ENCODE measurements around the gene PPP4R1.

PPP4R1 gene

GRCh38 chr18:9536354-9537152, 77.8 kb downstream of the PPP4R1 start:
- ChIA-PET POLR2A (no interaction called here), CTCF (interaction anchor here (1.3 to 1.4 kb wide), 2 partner anchors 14 to 39 kb away, joined by 3 to 5 read pairs; no protein-coding TSS in a partner anchor)
- H3K4me3 ChIP-seq (ENCODE audit: low read depth, low read length), result no peak overlapping the region
- DNase-seq (ENCODE audit: low read depth, low spot score), result no peak
- no peak for TF ChIP-seq CTCF (IDR thresholded peaks at IDR 0.05; ENCODE audit: insufficient read depth, low read length, missing control alignments)

DNA sequence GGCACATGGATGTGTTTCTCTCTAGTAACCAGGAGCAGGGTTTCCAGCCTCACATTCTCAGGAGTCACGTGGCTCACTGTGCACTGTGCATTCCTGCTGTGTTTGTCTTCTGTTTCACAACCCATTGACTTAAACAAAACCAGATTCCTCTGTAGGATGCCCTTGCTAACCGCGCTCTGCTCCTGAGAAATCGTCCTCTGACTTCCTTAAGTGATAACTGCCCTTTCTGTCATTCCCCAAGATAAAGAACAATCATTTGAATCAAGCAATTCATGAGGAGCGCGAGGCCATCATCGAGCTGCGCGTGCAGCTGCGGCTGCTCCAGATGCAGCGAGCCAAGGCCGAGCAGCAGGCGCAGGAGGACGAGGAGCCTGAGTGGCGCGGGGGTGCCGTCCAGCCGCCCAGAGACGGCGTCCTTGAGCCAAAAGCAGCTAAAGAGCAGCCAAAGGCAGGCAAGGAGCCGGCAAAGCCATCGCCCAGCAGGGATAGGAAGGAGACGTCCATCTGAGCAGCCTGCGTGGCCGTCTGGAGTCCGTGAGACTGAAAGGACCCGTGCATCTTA, 78.8 kb downstream of the PPP4R1 start:
- TF ChIP-seq CTCF (IDR thresholded peaks at IDR 0.05; ENCODE audit: insufficient read depth, low read length, missing control alignments), result no peak

GRCh38 chr18:9534844-9535243, 79.5 kb downstream of the PPP4R1 start:
- no peak for DNase-seq (ENCODE audit: low read depth, low spot score)
- no peak for TF ChIP-seq CTCF (IDR thresholded peaks at IDR 0.05; ENCODE audit: insufficient read depth, low read length, missing control alignments)
- CTCF ChIA-PET, result interaction anchor here (1.9 kb wide), 1 partner anchor 18 kb away, joined by 6 read pairs; no protein-coding TSS in a partner anchor
- H3K4me3 ChIP-seq (ENCODE audit: low read depth, low read length), result no peak overlapping the region
- POLR2A ChIA-PET, result no interaction called here

More for the DNA sequence above, 78.8 kb downstream of the PPP4R1 start:
- POLR2A ChIA-PET, result no interaction called here
- H3K4me3 ChIP-seq (ENCODE audit: low read depth, low read length), result peak overlapping the region; percentile 39
- CTCF ChIA-PET, result no interaction called here
- peak; percentile 89 for DNase-seq (ENCODE audit: low read depth, low spot score)

DNA sequence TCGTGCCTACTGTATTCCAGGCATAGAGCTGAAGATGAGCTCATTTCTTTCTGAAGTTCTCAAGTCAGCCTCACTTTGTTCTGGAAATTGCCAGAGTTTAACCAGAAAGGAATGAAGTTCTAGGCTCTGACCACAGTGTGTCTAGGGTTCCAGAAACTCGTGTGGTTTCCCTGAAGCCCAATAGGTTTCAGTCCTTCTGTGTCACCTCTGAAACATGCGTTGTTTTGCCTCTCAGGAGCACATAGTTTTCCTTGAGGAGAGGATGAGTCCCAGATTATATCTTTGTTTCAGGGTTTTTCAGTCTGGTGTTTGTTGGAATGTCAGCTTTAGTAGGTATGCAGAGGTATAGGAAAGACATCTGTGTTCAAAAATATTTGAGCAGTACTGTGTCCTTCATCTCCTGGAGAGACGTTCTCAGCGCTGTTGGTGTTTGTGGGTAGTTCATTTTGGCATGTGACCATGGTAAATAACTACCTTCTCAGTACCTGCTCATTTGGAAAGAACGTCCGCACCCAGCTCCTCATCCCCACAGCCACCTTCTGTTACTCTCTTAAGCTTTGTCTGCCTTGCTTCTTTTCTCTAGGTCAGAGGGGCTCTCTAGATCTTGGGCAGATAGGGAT, 82.5 kb downstream of the PPP4R1 start:
- H3K4me3 ChIP-seq (ENCODE audit: low read depth, low read length), result no peak overlapping the region
- POLR2A ChIA-PET, result interaction anchor here (0.6 to 1.2 kb wide), 2 partner anchors 13 to 382 kb away, joined by 3 read pairs; partner anchors contain the start of gene VAPA
- CTCF ChIA-PET, result interaction anchor here (0.5 to 2.0 kb wide), 5 partner anchors 10 to 803 kb away, joined by 3 to 8 read pairs (median 3); no protein-coding TSS in a partner anchor
- DNase-seq (ENCODE audit: low read depth, low spot score), result no peak
- TF ChIP-seq CTCF (IDR thresholded peaks at IDR 0.05; ENCODE audit: insufficient read depth, low read length, missing control alignments), result no peak

DNA sequence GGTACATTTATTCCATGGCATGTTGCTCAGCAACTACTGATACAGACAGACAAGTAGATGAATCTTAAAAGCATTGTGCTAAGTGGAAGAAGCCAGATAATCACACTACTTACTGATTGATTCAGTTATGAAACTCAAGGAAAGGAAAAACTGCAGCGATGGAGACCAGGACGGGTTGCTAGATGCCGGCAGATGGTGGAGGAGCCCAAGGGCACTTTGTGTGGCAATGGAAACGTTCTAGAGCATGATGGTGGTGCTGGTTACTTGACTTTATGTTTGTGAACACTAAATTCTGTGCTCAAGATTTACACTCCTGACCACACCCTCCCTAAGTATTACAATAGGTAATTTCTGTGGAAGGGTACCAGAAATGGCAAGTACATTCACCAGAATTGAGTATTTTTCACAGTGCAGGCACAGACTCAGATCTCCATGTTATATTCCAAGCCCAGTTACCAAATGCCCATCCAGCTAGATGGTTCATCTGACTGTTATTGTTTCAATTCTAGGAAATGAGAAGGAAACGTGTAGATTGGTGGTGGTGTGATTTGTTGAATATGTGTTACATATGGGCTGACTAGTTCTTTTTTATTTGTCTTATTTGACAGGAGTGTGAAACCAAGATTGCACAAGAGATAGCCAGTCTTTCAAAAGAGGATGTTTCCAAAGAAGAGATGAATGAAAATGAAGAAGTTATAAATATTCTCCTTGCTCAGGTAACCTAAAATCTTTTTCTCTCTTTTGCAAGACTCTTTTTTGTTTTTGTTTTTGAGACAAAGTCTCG, 83.9 kb downstream of the PPP4R1 start:
- ChIA-PET CTCF (interaction anchor here (2.0 to 2.4 kb wide), 2 partner anchors 13 to 14 kb away, joined by 8 to 18 read pairs; no protein-coding TSS in a partner anchor), POLR2A (no interaction called here)
- TF ChIP-seq CTCF (IDR thresholded peaks at IDR 0.05; ENCODE audit: insufficient read depth, low read length, missing control alignments), result no peak
- H3K4me3 ChIP-seq (ENCODE audit: low read depth, low read length), result no peak overlapping the region
- DNase-seq (ENCODE audit: low read depth, low spot score), result no peak

Measured in AG04449 (cell line).